Jurkat, Clone E6-1 (cell line): ENCODE results near the gene SEC22C.

Experiments
- DNase-seq: peaks from one replicate; pipeline ENCODE4 v3.0.0-alpha.2; 2011; ENCODE audit warnings: low read depth, low spot score
- H3K4me3 ChIP-seq: 2 replicates; pipeline ENCODE4 v1.5.1; 2011; ENCODE audit warnings: mild to moderate bottlenecking, low read length, control low read depth, moderate library complexity

Gene SEC22C

GRCh38 chr3:42503251-42503924 is 78.4 kb downstream of the SEC22C start:
- no peak overlapping the region for H3K4me3 ChIP-seq
- DNase-seq, result no peak

DNA sequence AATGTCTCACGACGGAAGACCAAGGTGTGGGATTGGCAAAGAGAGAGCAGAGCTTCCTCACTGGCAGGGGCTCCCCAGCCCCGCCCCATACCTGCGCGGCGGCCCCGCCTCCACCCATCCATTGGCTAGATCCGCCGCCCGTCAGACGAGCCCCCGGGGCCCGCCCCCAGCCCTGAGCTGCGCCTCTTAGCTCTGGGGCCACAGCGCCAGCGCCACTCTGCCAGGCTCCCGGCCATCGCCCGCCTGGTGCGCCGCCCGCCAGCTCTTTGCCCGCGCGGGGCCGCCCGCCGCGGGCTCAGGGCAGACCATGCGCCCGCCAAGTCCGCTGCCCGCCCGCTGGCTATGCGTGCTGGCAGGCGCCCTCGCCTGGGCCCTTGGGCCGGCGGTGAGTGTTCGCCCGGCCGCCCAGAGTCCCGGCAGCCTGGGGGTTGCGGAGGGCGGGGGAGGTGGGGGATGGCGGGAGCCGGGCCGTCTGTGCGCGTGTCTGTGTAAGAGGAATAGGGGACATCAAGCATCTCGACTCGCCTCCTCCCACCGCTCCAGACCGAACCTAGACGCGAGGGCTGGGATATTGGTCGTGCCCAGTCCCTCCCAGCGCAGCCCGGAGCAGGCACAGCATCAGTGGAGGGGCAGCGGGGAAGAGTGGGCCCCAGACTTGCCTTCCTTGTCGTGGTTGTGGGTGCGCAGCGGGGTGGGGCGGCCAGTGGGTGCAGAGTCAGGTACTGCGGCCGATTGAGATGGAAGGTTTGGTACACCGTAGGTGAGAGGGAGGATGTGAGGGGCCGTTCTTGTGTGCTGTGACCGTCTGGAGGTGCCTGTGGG is 79.1 kb downstream of the SEC22C start, which contains the start of gene VIPR1:
VIPR1 (plus strand) TSS at position 215 of the 822 bp plus-strand sequence; CDS start at position 308, 93 bp downstream.
- peak; percentile 28 for DNase-seq
- H3K4me3 ChIP-seq, result peak within 1 kb of the TSS; percentile 23

DNA sequence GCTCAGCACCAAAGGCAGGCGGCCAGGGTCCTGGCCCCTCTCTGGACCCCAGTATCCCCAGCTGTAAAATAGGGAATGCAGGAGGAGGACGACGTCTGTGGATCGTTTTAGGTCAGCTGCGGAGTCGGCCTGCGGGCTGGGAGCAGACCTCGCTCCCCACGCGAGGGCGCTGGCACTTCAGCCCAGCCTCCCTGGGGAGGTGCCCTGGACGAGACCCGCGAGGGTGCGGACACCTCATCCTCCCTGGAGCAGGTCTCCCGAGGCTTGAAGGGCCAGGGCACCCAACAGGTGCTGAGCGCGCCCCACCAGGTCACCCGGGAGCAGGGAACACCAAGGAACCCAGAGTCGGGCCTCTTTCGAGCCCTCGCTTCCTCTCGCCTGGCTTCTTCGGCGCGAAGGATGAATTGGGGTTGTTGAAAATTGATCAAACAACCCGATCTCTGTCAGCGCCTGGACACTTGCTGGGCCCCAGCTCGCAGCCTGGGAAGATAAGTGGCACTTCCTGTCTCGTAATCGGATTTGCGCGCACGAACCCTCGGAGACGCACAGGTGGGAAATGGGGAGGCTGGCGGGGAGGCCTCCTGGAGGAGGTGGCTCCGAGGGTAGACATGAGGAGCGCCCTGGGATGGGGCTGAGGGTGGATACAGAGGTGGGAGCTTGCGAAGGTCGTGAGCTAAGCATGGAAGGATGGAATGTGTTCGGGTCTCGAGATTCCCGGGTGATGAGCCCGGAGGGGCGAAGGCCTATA is 79.9 kb downstream of the SEC22C start:
- DNase-seq, result no peak
- H3K4me3 ChIP-seq, result peak overlapping the region; percentile 23

DNA sequence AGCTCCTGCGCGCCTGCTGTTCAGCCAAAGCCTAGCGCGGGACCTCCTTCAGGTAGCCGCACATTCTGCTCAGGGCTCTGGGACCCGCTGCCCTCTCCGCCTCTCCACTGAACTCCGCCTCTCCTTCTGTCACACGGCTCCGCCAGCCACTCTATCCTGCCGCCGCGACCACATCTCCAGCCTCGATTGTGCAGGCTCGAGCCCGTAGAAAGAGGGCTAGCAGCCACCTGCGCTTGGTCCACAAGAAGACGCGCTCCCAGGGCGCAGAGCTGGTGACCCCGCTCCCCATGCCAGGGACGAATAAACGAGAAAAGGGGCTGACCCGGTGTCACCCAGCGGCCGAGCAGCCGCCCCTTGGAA is 80.5 kb downstream of the SEC22C start:
- H3K4me3 ChIP-seq, result no peak overlapping the region
- no peak for DNase-seq

GRCh38 chr3:42500909-42501308 is 80.9 kb downstream of the SEC22C start:
- no peak overlapping the region for H3K4me3 ChIP-seq
- no peak for DNase-seq

DNA sequence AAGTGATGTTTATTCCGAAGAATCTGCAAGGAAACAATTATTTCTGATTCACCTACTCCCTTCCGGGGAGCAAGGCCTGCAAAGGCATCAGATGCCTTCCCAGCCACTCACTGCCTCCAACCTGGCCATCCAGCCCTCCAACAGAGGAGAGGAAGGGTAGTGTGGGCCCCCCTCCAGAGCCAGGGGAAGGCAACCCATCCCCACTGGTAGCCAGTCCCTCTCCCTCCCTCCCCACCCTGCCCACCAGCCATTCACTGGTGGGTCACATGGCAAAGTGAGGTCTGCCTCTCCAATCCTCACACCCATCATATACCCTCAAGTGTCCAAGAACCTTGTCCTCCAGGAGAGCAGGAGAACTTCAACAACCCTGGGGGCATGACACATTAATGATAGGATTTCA is 81.7 kb downstream of the SEC22C start:
- DNase-seq, result no peak
- H3K4me3 ChIP-seq, result no peak overlapping the region

DNA sequence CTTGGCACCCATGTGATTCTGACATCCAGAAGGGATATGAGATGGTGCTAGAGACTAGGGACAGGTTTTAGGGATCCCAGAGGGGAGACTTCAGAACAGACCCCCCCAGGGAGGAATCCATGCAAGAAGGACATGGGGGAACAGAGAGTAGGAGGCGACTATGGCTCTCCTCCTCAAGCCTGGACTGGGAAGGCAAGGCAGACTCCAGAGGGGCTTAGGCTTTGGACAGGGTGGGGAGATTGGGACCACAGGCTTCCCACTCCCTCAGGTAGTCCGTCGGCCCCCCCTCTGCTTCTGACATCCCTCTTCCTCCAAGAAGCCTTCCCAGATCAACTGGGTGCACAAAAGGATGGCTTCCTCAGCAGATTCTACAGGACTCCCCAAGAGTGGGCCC is 82.3 kb downstream of the SEC22C start:
- DNase-seq, result no peak
- H3K4me3 ChIP-seq, result no peak overlapping the region

DNA sequence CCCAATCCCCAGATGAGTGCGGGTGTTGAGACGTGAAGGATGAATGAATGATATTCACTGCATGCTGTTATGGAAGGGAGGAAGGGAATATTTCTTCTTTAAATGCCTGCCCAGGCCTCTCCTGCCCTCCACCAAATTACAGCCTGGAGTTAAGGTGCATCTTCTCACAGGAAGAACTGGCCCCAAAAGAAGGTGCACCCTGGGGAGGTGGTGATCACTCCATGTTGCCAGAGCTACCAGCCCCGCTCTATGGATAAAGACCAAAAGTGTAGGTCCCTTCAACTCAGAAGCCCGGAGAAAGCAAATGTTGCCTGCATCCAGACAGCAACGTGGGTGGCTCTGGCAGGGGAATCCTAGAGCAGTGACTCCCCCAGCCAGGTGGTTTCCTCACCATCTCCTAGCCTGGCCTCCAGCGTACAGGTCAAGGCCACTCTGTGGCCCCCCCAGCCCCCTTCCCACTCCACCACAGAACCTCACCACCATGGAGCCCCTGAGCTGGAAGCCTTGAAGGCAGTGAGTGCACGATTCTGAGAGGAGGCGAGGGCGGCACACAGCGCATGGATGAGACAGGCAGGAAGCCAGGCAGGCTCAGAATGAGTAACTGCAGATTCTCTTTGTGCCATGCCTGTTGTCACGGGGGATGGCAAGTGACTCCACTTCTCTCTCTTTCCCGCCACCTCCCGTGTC is 82.8 kb downstream of the SEC22C start:
- no peak for DNase-seq
- no peak overlapping the region for H3K4me3 ChIP-seq

- no peak overlapping the region for H3K4me3 ChIP-seq
- no peak for DNase-seq
Measured at GRCh38 chr3:42498034-42498433, 83.7 kb downstream of the SEC22C start.
